B cell (primary cell): ENCODE results near the gene ULBP2. TPM values are rescaled to one million over a fixed set of nuclear protein-coding genes. Genes with fewer than 3 reads are reported as not detected.

Experiments used
- ATAC-seq: fragments of 200-7000 bp; cut with Tn5 transposase; one replicate; pipeline ENCODE4 v1.10.0; 2021; ENCODE audit warnings: low read depth, mild to moderate bottlenecking, moderate number of reproducible peaks, moderate library complexity
- CTCF ChIA-PET: fragments of 350-600 bp; sonication (Branson Sonifier 250); formaldehyde crosslinking; loops from one replicate; lab custom pipeline; 2021; ENCODE audit warnings: antibody characterized with exemption, inconsistent platforms; lab: Charles Lee
- POLR2A ChIA-PET: fragments of 350-600 bp; sonication (Branson Sonifier 250); formaldehyde crosslinking; loops from one replicate; lab custom pipeline; 2021; ENCODE audit warnings: antibody characterized with exemption; lab: Charles Lee
- DNase-seq: peaks from one replicate; pipeline ENCODE4 v3.0.0; 2013
- H2AFZ ChIP-seq: 2 replicates; pipeline ENCODE4 v1.6.1; 2012; ENCODE audit warnings: mild to moderate bottlenecking, low read depth, low read length; ENCODE audit not compliant: insufficient read depth, poor library complexity, severe bottlenecking
- H3K27ac ChIP-seq, 2 donors: 1 replicate in 1 of 2; 2 replicates in 1 of 2; pipeline ENCODE4 v1.5.1; 2012 to 2013; ENCODE audit warnings: low read length in 2 of 2, mild to moderate bottlenecking in 2 of 2, moderate library complexity in 1 of 2
- H3K27me3 ChIP-seq, 4 experiments: fragments of 200-600 bp in 1 of 4; sonication (generic) in 1 of 4; replicated peaks in 1 of 4; 1 replicate in 2 of 4; 2 replicates in 2 of 4; pipeline versions ENCODE4 v1.6.1 to v1.7.0; 2013 to 2016; ENCODE audit warnings: low read length in 3 of 4, mild to moderate bottlenecking in 2 of 4, mixed read lengths in 1 of 4, moderate library complexity in 1 of 4; ENCODE audit not compliant: insufficient read depth in 4 of 4, control insufficient read depth in 3 of 4; ENCODE audit errors: control extremely low read depth in 1 of 4
- H3K36me3 ChIP-seq, 2 experiments: replicated peaks in 1 of 2; 1 replicate in 1 of 2; 2 replicates in 1 of 2; pipeline versions ENCODE4 v1.6.1 to v1.7.1; 2013; ENCODE audit warnings: low read length in 1 of 2; ENCODE audit not compliant: insufficient read depth in 2 of 2, control insufficient read depth in 1 of 2; ENCODE audit errors: control extremely low read depth in 1 of 2, extremely low read depth in 1 of 2
- H3K4me1 ChIP-seq, 2 donors: fragments of 200-600 bp in 1 of 2; sonication (generic) in 1 of 2; 1 replicate in 1 of 2; 2 replicates in 1 of 2; pipeline versions ENCODE4 v1.5.1 to v1.6.1; 2013 to 2017; ENCODE audit warnings: low read length in 2 of 2; ENCODE audit not compliant: control insufficient read depth in 2 of 2, insufficient read depth in 2 of 2
- H3K4me2 ChIP-seq: replicated peaks from 2 replicates; pipeline ENCODE3; 2012; ENCODE audit warnings: mild to moderate bottlenecking, low read depth, low read length; ENCODE audit not compliant: poor library complexity, severe bottlenecking
- H3K4me3 ChIP-seq, 5 experiments: fragments of 200-600 bp in 1 of 5; sonication (generic) in 1 of 5; 1 replicate in 3 of 5; 2 replicates in 2 of 5; pipeline versions ENCODE4 v1.5.1 to v1.7.0; 2011 to 2016; ENCODE audit warnings: low read length in 4 of 5, mild to moderate bottlenecking in 4 of 5, low read depth in 2 of 5, control low read depth in 1 of 5, moderate library complexity in 1 of 5; ENCODE audit not compliant: insufficient read depth in 1 of 5; ENCODE audit errors: control extremely low read depth in 1 of 5, extremely low read depth in 1 of 5
- H3K79me2 ChIP-seq: fragments of 200-600 bp; sonication (generic); one replicate; pipeline ENCODE4 v1.6.0; 2016; ENCODE audit warnings: low read length; ENCODE audit not compliant: control insufficient read depth, insufficient read depth
- H3K9ac ChIP-seq: fragments of 200-600 bp; sonication (generic); 2 replicates; pipeline ENCODE4 v1.6.1; 2017; ENCODE audit warnings: mild to moderate bottlenecking, low read length, moderate library complexity
- H3K9me3 ChIP-seq, 3 donors: one replicate each; pipeline versions ENCODE4 v1.6.1 to v1.7.1; 2013; ENCODE audit warnings: low read length in 2 of 3; ENCODE audit not compliant: control insufficient read depth in 2 of 3, insufficient read depth in 1 of 3; ENCODE audit errors: control extremely low read depth in 1 of 3
- H4K20me1 ChIP-seq: 2 replicates; pipeline ENCODE4 v1.6.0; 2012; ENCODE audit warnings: mild to moderate bottlenecking, low read length; ENCODE audit not compliant: insufficient read depth, control insufficient read depth, poor library complexity, severe bottlenecking
- H3K27ac Mint-ChIP-seq: one replicate; pipeline ENCODE4 v1.8.0; 2021; ENCODE audit warnings: mixed read lengths
- H3K27me3 Mint-ChIP-seq: one replicate; pipeline ENCODE4 v1.8.0; 2021; ENCODE audit warnings: mixed read lengths
- H3K4me1 Mint-ChIP-seq: one replicate; pipeline ENCODE4 v1.8.0; 2021; ENCODE audit warnings: mixed read lengths
- H3K4me3 Mint-ChIP-seq: one replicate; pipeline ENCODE4 v1.8.0; 2021; ENCODE audit warnings: mixed read lengths
- H3K9me3 Mint-ChIP-seq: one replicate; pipeline ENCODE4 v1.8.0; 2022; ENCODE audit warnings: mixed read lengths; ENCODE audit not compliant: insufficient read depth
- CTCF ChIP-seq: fragments of 200-600 bp; IDR thresholded peaks from one replicate; pipeline ENCODE4 v1.8.0; 2022; ENCODE audit warnings: antibody characterized with exemption, mild to moderate bottlenecking
- EZH2 ChIP-seq: IDR thresholded peaks from 2 replicates; pipeline ENCODE4 v1.6.1; 2012; ENCODE audit warnings: borderline replicate concordance, low read depth, mild to moderate bottlenecking, moderate library complexity, low read length; ENCODE audit not compliant: insufficient read depth, poor library complexity, severe bottlenecking
- WGBS: methylation state at CpG from one replicate; pipeline ENCODE4 v1.1.5; 2013; ENCODE audit warnings: missing lambda C conversion rate; ENCODE audit not compliant: insufficient coverage; 5-methylcytosine and 5-hydroxymethylcytosine counted together
- intact Hi-C: fragments of 100-400 bp; cut with micrococcal nuclease; formaldehyde crosslinking; loops from one replicate; pipeline ENCODE4 v1.10.0; 2022
- polyA plus RNA-seq: library from polyadenylated mRNA; depleted of rRNA; stranded (reverse); fragments of >200 nt; gene quantifications from 2 replicates; pipeline ENCODE4 v1.2.3, GENCODE V29; 2012
- total RNA-seq, 2 donors: library from RNA; stranded (reverse); fragments of 120-200 nt in 1 of 2; gene quantifications; 1 replicate in 1 of 2; 2 replicates in 1 of 2; pipeline versions ENCODE4 v1.2.3 to v1.2.4, GENCODE V29; 2013 to 2022

ULBP2 gene
- total and polyA plus RNA-seq, 2 donors (not counting 1 experiment from before 2014, with no cell fraction given), result 0.31 TPM; not detected in 1

DNA sequence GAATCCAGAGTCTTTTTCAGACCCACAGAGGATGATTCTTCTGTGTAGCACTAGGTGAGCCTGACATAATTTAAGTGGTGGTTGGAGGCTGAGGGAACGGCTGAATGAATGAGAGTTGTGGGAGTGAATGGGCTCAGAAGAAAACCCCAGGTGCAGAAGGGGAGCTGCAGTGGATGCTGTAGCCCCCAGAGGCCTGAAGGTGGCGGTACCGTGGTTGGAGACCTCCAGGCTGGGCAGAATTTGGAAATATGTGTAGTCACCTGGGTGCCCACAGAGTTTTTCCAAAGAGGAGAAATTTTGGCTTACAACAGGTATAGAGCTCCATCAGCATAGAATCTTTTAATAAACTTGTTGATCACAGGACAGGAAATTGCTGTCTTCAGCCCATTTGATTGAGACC is 12.4 kb upstream of the ULBP2 start:
- Mint-ChIP-seq H3K27ac (no peak overlapping the region), H3K4me1 (peaks cover 13% of the 10 kb centered on the region), H3K9me3 (no peaks in the 10 kb centered on the region), H3K27me3 (peaks cover 81% of the 10 kb centered on the region), H3K4me3 (no peak overlapping the region)
- ATAC-seq (no peak), DNase-seq (no peak)
- H3K9ac ChIP-seq, result no peak overlapping the region
- POLR2A ChIA-PET, result no interaction called here
- H3K27ac ChIP-seq, result no peak overlapping the region
- CTCF ChIA-PET, result no interaction called here
- no peaks in the 10 kb centered on the region for H3K79me2 ChIP-seq
- H3K36me3 ChIP-seq, result no peaks in the 10 kb centered on the region
- peaks cover 0 to 13% (median 0%) of the 10 kb centered on the region in 3 donors for H3K9me3 ChIP-seq
- intact Hi-C loops, result no loop called here
- H3K4me3 ChIP-seq, result no peak overlapping the region
- peaks cover 13 to 22% of the 10 kb centered on the region in 2 donors for H3K4me1 ChIP-seq
- H4K20me1 ChIP-seq, result no peaks in the 10 kb centered on the region
- H3K27me3 ChIP-seq, result peaks cover 0 to 61% (median 55%) of the 10 kb centered on the region in 4 experiments
- no peak overlapping the region for H3K4me2 ChIP-seq
- H2AFZ ChIP-seq, result no peak overlapping the region
- TF ChIP-seq CTCF, result peak; percentile 67
- TF ChIP-seq EZH2, result no peak
- 23% methylated on average over 2 of the region's 3 CpGs for WGBS

GRCh38 chr6:149931501-149931900 is 10.3 kb upstream of the ULBP2 start:
- Mint-ChIP-seq H3K4me1 (no peaks in the 10 kb centered on the region), H3K9me3 (no peaks in the 10 kb centered on the region), H3K27me3 (peaks cover 86% of the 10 kb centered on the region), H3K4me3 (no peak overlapping the region), H3K27ac (no peak overlapping the region)
- intact Hi-C loops, result loop anchor here (5.0 kb wide), 1 partner anchor 406 kb away; no protein-coding TSS in a partner anchor
- no peak overlapping the region for H3K4me2 ChIP-seq
- ChIA-PET CTCF (interaction anchor here (1.1 to 1.4 kb wide), 3 partner anchors 79 to 464 kb away, joined by 5 read pairs; no protein-coding TSS in a partner anchor), POLR2A (no interaction called here)
- H3K9ac ChIP-seq, result no peak overlapping the region
- DNase-seq, result no peak
- no peak for TF ChIP-seq EZH2
- TF ChIP-seq CTCF, result no peak
- peaks cover under 1 to 12% of the 10 kb centered on the region in 2 donors for H3K4me1 ChIP-seq
- no CpG with 5 or more reads among the region's 6 CpGs for WGBS
- peaks cover 0 to 57% (median 54%) of the 10 kb centered on the region in 4 experiments for H3K27me3 ChIP-seq
- no peak overlapping the region for H3K4me3 ChIP-seq
- H4K20me1 ChIP-seq, result no peaks in the 10 kb centered on the region
- no peaks in the 10 kb centered on the region for H3K79me2 ChIP-seq
- H3K27ac ChIP-seq, result no peak overlapping the region
- peaks cover 0 to 4% (median 0%) of the 10 kb centered on the region in 3 donors for H3K9me3 ChIP-seq
- ATAC-seq, result no peak
- no peak overlapping the region for H2AFZ ChIP-seq
- no peaks in the 10 kb centered on the region for H3K36me3 ChIP-seq
